ENCODE results near the gene MOGAT3. TPM values are rescaled to one million over a fixed set of nuclear protein-coding genes. Genes with fewer than 3 reads are reported as not detected.
A peak's percentile ranks its signal among the peaks of the same experiment; 100 is the strongest.

The MOGAT3 gene
- total RNA-seq, 2 experiments from 2014 or later: not detected

DNA sequence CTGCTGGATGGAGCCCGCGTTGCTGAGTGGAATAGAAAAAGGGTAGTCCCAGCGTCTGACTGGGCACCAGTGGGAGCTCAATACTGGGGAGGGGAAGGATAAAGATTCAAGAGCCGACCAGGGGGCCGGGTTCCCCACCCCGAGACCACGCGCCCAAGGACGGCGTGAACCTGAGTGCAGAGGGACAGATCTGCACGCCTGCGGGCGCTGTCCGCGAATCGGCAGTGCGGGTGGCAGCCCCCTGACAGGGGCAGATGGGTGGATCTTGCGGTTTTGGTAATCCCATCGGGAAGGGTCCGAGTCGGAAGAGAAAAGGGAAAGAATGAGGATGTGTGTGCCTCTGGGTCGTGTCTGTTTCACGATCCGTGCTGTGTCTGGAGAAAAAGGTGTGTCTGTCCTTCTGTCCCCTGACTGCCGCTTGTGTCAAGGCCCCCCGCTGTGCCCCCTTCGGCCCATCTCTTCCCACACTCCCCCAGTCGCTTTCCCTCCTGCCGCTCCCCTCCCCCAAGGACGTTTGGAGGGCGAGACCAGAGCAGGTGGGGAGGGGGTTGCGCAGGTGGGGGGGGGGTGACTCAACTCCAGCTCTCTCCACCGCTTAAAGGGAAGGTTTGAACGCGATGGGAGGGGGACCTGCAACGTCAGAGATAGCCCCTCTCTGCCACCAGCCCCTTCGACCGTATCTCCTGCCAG lies 34.7 kb downstream of the MOGAT3 start:
- peaks cover 70% of the 10 kb centered on the region for H3K27me3 Mint-ChIP-seq
- peaks cover 53% of the 10 kb centered on the region for H3K4me1 Mint-ChIP-seq
- no peak for DNase-seq
- H3K9me3 Mint-ChIP-seq: no peaks in the 10 kb centered on the region
- peaks cover 8% of the 10 kb centered on the region for H3K36me3 Mint-ChIP-seq (ENCODE audit: low read depth)
- no peak overlapping the region for H3K27ac Mint-ChIP-seq
- H3K4me3 Mint-ChIP-seq: peak overlapping the region; percentile 65
- ChIA-PET CTCF (interaction anchor here (1.0 to 2.5 kb wide), 6 partner anchors 8 to 81 kb away, joined by 4 to 15 read pairs (median 8); no protein-coding TSS in a partner anchor), POLR2A (interaction anchor here (0.9 to 1.8 kb wide), 5 partner anchors 8 to 78 kb away, joined by 3 to 8 read pairs (median 3); partner anchors contain the start of genes FIS1, PLOD3 and ZNHIT1)

DNA sequence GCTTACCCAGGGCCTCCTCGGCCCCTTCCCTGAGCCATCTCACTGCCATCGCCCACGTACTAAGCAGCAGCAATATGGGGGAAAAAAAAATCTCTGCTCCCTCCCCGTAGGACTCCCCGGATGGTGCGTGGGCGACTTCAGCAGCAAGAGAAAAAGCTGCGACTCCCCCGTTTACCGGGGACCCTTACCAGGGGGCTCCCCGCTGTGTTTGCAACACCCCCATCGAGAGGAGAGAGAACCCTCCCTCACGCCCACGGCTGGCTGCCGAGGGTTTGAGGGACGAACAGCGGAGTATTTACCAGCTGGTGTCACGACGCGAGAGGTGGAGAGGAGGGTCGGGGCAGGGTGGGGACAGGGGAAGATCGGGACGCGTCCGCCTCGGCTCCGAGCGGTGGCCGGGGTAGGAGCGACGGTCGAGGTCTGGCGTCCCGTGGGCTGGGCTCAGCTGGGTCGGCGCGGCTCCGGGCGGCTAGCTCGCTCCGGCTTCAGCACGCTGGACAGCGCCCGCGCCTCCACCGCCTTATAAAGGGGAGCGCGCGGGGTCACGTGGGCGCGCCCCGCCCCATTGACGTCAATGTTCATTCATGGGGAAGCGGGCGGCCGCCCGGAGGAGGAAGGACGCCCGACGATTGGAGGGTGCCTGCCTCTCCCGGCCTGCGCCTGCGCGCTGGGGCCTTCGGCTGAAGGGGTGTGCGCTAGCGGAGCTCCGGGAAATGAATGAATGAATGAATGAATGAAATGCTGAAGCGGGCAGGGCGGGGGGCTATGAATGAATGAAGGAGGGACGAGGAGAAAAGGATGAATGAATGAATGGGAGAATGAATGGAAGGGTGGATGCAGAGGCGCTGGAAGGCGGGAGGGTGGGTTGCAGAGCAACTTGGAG lies 35.5 kb downstream of the MOGAT3 start, which contains the start of gene VGF:
Gene VGF, minus strand, starts transcription at position 495 of the 883 bp plus-strand sequence. CDS start 726 bp downstream, outside the sequence.
- peaks cover 10% of the 10 kb centered on the region for H3K36me3 Mint-ChIP-seq (ENCODE audit: low read depth)
- H3K4me1 Mint-ChIP-seq: peaks cover 46% of the 10 kb centered on the region
- H3K27me3 Mint-ChIP-seq: peaks cover 62% of the 10 kb centered on the region
- peak within 1 kb of the TSS; percentile 14 for H3K27ac Mint-ChIP-seq
- H3K4me3 Mint-ChIP-seq: peak within 1 kb of the TSS; percentile 65
- peak; percentile 95 for DNase-seq
- POLR2A ChIA-PET: interaction anchor here (0.9 to 1.8 kb wide), 5 partner anchors 9 to 79 kb away, joined by 3 to 8 read pairs (median 3); partner anchors contain the start of genes FIS1, PLOD3 and ZNHIT1
- no peaks in the 10 kb centered on the region for H3K9me3 Mint-ChIP-seq
- CTCF ChIA-PET: interaction anchor here (1.0 to 2.5 kb wide), 6 partner anchors 9 to 81 kb away, joined by 4 to 15 read pairs (median 8); no protein-coding TSS in a partner anchor

- H3K4me1 Mint-ChIP-seq: peaks cover 38% of the 10 kb centered on the region
- no peak overlapping the region for H3K27ac Mint-ChIP-seq
- peaks cover 16% of the 10 kb centered on the region for H3K36me3 Mint-ChIP-seq (ENCODE audit: low read depth)
- ChIA-PET CTCF (interaction anchor here (0.5 to 2.5 kb wide), 2 partner anchors 20 to 22 kb away, joined by 3 to 15 read pairs; no protein-coding TSS in a partner anchor), POLR2A (interaction anchor here (1.8 kb wide), 1 partner anchor 54 kb away, joined by 8 read pairs; the partner anchor contains the start of genes PLOD3 and ZNHIT1)
- peak overlapping the region; percentile 30 for H3K4me3 Mint-ChIP-seq
- H3K27me3 Mint-ChIP-seq: peaks cover 51% of the 10 kb centered on the region
- H3K9me3 Mint-ChIP-seq: no peaks in the 10 kb centered on the region
- no peak for DNase-seq
Measured at GRCh38 chr7:101164071-101164840, 36.6 kb downstream of the MOGAT3 start.

DNA sequence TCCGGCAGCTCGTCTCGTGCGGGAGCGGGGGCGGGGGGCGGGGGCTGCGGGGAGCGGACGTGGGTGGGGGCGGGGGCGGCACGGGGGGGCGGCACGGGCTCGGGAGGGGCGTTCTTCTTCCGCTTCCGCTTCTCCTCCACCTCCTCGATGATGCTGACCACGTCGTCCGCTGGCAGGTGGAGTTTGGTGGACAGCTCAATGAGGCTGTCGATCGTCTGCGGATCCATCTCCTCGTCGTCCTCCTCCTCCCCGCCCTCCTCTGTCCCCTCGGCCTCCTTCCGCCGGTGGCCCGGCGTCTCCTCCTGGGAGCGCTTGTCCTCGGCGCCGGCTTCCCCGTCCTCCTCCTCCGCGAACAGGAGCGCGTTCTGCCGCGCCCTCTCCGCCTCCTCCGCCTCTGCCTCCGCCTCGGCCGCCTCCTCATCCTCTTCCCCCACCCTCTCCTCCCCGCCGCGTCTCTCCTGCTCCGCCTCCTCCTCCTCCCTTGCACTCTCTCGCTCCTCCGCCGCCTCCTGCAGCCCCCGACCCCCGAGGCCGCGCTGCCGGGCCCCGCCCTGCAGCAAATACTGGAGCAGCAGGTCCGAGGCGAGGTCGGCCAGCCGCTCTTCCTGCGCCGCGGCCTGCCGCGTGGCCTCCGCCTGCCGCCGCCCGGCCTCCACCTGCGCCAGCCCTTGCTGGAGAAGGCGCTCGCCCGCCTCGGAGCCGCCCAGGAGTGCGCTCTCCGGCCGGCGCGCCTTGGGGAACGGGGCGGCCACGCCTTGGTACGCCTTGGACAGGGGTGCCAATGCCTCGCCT lies 37.4 kb downstream of the MOGAT3 start:
- H3K27me3 Mint-ChIP-seq: peaks cover 44% of the 10 kb centered on the region
- DNase-seq: peak; percentile 58
- H3K4me1 Mint-ChIP-seq: peaks cover 33% of the 10 kb centered on the region
- no peaks in the 10 kb centered on the region for H3K9me3 Mint-ChIP-seq
- H3K36me3 Mint-ChIP-seq (ENCODE audit: low read depth): peaks cover 20% of the 10 kb centered on the region
- H3K4me3 Mint-ChIP-seq: peak overlapping the region; percentile 71
- POLR2A ChIA-PET: interaction anchor here (0.8 to 1.2 kb wide), 2 partner anchors 11 to 54 kb away, joined by 3 read pairs; partner anchors contain the start of gene PLOD3
- H3K27ac Mint-ChIP-seq: no peak overlapping the region
- CTCF ChIA-PET: interaction anchor here (1.1 to 1.4 kb wide), 2 partner anchors 20 to 29 kb away, joined by 4 to 5 read pairs; no protein-coding TSS in a partner anchor

DNA sequence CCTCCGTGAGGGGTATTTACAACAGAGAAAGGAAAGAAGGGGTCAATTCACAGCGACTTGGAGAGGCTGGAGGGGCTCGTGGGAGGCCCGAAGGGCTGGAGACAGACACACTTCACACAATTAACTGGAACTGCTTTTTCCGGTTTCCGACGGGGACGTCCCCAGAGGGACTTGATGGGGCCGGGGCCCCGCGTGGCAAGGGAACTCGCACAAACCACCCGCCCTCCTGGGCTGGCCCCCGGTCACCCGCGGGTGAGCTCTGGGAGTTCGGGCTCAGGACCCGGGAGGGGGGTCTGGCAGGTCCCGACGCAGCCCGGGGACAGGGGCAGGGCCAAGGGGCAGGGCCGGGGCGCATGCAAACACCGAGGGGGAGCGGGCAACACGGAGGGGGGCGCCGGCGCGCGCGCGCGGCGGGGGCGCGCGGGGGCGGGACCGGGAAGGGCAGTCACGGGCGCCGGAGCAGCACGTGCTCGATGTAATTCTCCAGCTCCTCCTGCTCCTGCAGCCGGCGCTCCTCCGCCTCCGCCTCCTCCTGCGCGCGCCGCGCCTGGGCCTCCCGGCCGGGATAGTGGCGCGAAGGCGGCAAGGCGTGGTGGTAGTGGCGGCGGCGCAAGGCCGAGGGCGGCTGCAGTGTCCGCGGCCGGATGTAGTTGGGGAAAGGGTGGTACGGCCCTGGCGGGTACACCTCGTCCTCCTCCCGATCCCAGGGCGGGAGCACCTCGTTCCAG lies 38.1 kb downstream of the MOGAT3 start:
- Mint-ChIP-seq H3K4me1 (peaks cover 29% of the 10 kb centered on the region), H3K4me3 (peak overlapping the region; percentile 58), H3K27ac (no peak overlapping the region), H3K36me3 (ENCODE audit: low read depth) (peaks cover 25% of the 10 kb centered on the region), H3K9me3 (no peaks in the 10 kb centered on the region), H3K27me3 (peaks cover 36% of the 10 kb centered on the region)
- ChIA-PET POLR2A (interaction anchor here (0.8 to 1.2 kb wide), 2 partner anchors 11 to 54 kb away, joined by 3 read pairs; partner anchors contain the start of gene PLOD3), CTCF (interaction anchor here (1.1 to 1.4 kb wide), 2 partner anchors 19 to 30 kb away, joined by 4 to 5 read pairs; no protein-coding TSS in a partner anchor)
- no peak for DNase-seq

DNA sequence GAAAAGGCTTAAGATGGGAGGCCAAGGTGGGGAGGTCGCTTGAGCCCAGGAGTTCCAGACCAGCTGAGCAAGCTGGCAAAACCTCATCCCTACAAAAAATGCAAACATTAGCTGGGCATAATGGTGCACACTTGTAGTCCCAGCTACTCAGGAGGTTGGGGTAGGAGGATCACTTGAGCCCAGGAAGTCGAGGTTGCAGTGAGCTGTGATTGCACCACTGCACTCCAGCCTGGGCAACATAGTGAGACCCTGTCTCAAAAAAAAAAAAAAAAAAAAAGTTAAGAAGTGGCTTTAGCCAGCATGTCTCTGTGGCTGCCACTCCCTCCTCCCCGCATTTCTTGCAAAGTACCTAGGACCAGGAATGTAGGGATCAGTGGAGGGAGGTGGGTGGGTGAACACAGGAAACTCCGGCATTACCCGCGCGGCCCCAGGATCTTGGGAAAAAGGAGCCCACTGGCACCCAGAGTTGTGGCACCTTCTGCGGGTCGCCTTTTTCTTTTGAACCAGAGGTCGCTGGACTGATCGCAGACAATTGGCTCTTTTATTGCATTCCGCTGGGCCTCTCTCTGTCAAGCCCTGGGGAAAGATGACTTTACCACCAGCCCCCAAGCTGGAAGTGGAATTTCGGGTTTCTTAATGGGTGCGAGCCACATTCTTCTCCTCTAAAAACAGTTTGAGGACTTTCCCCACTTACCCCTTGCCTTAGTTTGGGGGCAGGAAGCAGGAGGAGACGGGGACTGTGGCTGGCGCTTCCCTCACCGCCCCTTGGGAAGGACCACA lies 39.0 kb downstream of the MOGAT3 start:
- Mint-ChIP-seq H3K9me3 (no peaks in the 10 kb centered on the region), H3K27ac (no peak overlapping the region), H3K4me3 (peak overlapping the region; percentile 58), H3K4me1 (peaks cover 25% of the 10 kb centered on the region), H3K36me3 (ENCODE audit: low read depth) (peaks cover 27% of the 10 kb centered on the region), H3K27me3 (peaks cover 28% of the 10 kb centered on the region)
- ChIA-PET CTCF (interaction anchor here (0.7 to 1.8 kb wide), 3 partner anchors 18 to 472 kb away, joined by 3 to 6 read pairs (median 4); no protein-coding TSS in a partner anchor), POLR2A (no interaction called here)
- no peak for DNase-seq

- no peak for DNase-seq
- Mint-ChIP-seq H3K36me3 (ENCODE audit: low read depth) (peaks cover 31% of the 10 kb centered on the region), H3K4me3 (no peak overlapping the region), H3K9me3 (no peaks in the 10 kb centered on the region), H3K27ac (no peak overlapping the region), H3K27me3 (peaks cover 21% of the 10 kb centered on the region), H3K4me1 (peaks cover 24% of the 10 kb centered on the region)
- ChIA-PET CTCF (interaction anchor here (1.1 to 1.8 kb wide), 2 partner anchors 17 to 83 kb away, joined by 3 to 4 read pairs; no protein-coding TSS in a partner anchor), POLR2A (no interaction called here)
Measured at GRCh38 chr7:101160910-101161309, 39.9 kb downstream of the MOGAT3 start.

GRCh38 chr7:101159696-101160674 lies 40.9 kb downstream of the MOGAT3 start:
- Mint-ChIP-seq H3K36me3 (ENCODE audit: low read depth) (peaks cover 27% of the 10 kb centered on the region), H3K4me3 (no peak overlapping the region), H3K27ac (no peak overlapping the region), H3K27me3 (peaks cover 12% of the 10 kb centered on the region), H3K4me1 (peaks cover 22% of the 10 kb centered on the region), H3K9me3 (no peaks in the 10 kb centered on the region)
- POLR2A ChIA-PET: no interaction called here
- CTCF ChIA-PET: interaction anchor here (1.1 to 5.3 kb wide), 3 partner anchors 16 to 84 kb away, joined by 3 to 47 read pairs (median 4); no protein-coding TSS in a partner anchor
- DNase-seq: no peak

GRCh38 chr7:101156866-101157589 lies 43.8 kb downstream of the MOGAT3 start:
- H3K27ac Mint-ChIP-seq: no peak overlapping the region
- H3K27me3 Mint-ChIP-seq: peaks cover 6% of the 10 kb centered on the region
- no peak overlapping the region for H3K4me3 Mint-ChIP-seq
- H3K4me1 Mint-ChIP-seq: peaks cover 16% of the 10 kb centered on the region
- peaks cover 27% of the 10 kb centered on the region for H3K36me3 Mint-ChIP-seq (ENCODE audit: low read depth)
- ChIA-PET CTCF (interaction anchor here (0.6 to 5.3 kb wide), 10 partner anchors 9 to 268 kb away, joined by 3 to 47 read pairs (median 4); partner anchors contain the start of genes UFSP1 and VGF), POLR2A (interaction anchor here (0.7 kb wide), 1 partner anchor 26 kb away, joined by 4 read pairs; no protein-coding TSS in a partner anchor)
- no peaks in the 10 kb centered on the region for H3K9me3 Mint-ChIP-seq
- DNase-seq: no peak

Data from activated CD4-positive, alpha-beta memory T cell treated with anti-CD3 and anti-CD28 coated beads, Interleukin-2, amount 10 ng/mL, durations not matched to agents 7 days and 5 days (primary cell).